Measurements from ENCODE around the gene DMP1. TPM values are rescaled to one million over a fixed set of nuclear protein-coding genes. Genes with fewer than 3 reads are reported as not detected.

Gene DMP1
- total and polyA plus RNA-seq, 2 of the 13 experiments (the other 11 are each of a cell fraction or from before 2014, with no cell fraction given), result not detected

DNA sequence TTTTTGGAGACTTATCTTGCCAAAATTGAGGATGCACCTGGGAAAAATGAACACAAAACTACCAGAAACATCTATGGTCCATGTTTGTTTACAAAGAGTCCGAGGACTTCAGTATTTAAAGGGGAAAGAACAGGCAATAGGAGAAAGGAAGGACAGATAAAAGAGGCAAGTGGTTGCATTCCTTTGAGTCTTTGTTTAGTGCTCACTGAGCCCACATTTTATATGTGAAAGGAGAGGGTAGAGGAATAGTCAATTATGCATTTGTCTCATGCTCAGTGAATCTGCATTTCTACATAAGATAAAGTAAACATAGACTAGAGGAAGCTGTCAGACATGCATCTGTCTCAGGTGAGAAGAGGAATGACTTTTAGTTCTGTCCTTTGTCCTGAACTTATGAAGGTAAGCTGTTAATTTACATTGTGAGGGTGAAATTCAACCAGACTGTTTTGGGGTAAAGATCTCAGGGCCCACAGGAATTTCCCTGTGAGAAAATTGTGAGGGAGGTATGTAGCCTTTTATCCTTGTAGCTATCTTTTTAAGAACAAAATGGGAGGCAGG lies 4.5 kb downstream of the DMP1 start:
- Histone ChIP-seq H3K36me3 (replicated peaks in 1 of 2; ENCODE audit: control insufficient read depth in 1 of 2, insufficient read depth in 2 of 2, low read length in 2 of 2) (no peaks in the 10 kb centered on the region), H3K27me3 (ENCODE audit: control insufficient read depth in 1 of 2, insufficient read depth in 2 of 2, low read length in 2 of 2) (0 out of 5 replicates have a peak, but pooled peaks cover 0 to under 1% of the 10 kb centered on the region in 2 experiments), H3K4me1 (ENCODE audit: insufficient read depth, low read length) (no peaks in the 10 kb centered on the region), H3K4me2 (ENCODE audit: low read depth, low read length) (no peak overlapping the region), H4K20me1 (ENCODE audit: insufficient read depth, low read length) (no peaks in the 10 kb centered on the region), H3K9me3 (ENCODE audit: low read length) (no peaks in the 10 kb centered on the region), H3K9ac (ENCODE audit: insufficient read depth, low read depth, low read length) (no peak overlapping the region), H3K4me3 (replicated peaks in 1 of 3; ENCODE audit: insufficient read depth in 1 of 3, low read depth in 2 of 3, low read length in 3 of 3) (no peak overlapping the region), H3K79me2 (ENCODE audit: insufficient read depth, low read length) (no peaks in the 10 kb centered on the region), H3K27ac (ENCODE audit: extremely low read length, insufficient read depth, low read length) (no peak overlapping the region), H2AFZ (ENCODE audit: low read length) (no peak overlapping the region)
- TF ChIP-seq SAFB2 (CRISPR knock-in tag; IDR thresholded peaks at IDR 0.05; ENCODE audit: borderline replicate concordance, low read depth), result no peak
- no peak for TF ChIP-seq KDM6A (CRISPR knock-in tag; IDR thresholded peaks at IDR 0.05; ENCODE audit: low read depth)
- no peak for TF ChIP-seq NCOA5 (CRISPR knock-in tag; IDR thresholded peaks at IDR 0.05)
- no peak for TF ChIP-seq ZNF501 (CRISPR knock-in tag; IDR thresholded peaks at IDR 0.05)
- no peak for TF ChIP-seq SMAD9 (CRISPR knock-in tag; IDR thresholded peaks at IDR 0.05)
- TF ChIP-seq ERF (CRISPR knock-in tag; IDR thresholded peaks at IDR 0.05), result no peak
- TF ChIP-seq KDM2A (CRISPR knock-in tag; IDR thresholded peaks at IDR 0.05; ENCODE audit: borderline replicate concordance, low read depth), result no peak
- TF ChIP-seq RARG (CRISPR knock-in tag; IDR thresholded peaks at IDR 0.05; ENCODE audit: low read depth), result no peak
- no peak for TF ChIP-seq ZBTB37 (CRISPR knock-in tag; IDR thresholded peaks at IDR 0.05)
- TF ChIP-seq ZKSCAN1 (IDR thresholded peaks at IDR 0.05; ENCODE audit: low read length), result no peak
- TF ChIP-seq SRSF9 (IDR thresholded peaks at IDR 0.05; ENCODE audit: borderline replicate concordance, insufficient read depth, low read depth, low read length, poor library complexity, severe bottlenecking), result no peak
- no peak for TF ChIP-seq MZF1 (CRISPR knock-in tag; IDR thresholded peaks at IDR 0.05; ENCODE audit: borderline replicate concordance)
- TF ChIP-seq ZNF367 (CRISPR knock-in tag; IDR thresholded peaks at IDR 0.05; ENCODE audit: borderline replicate concordance), result no peak
- no peak for TF ChIP-seq SMC3 (IDR thresholded peaks at IDR 0.05; ENCODE audit: low read length)
- TF ChIP-seq, protein P1, sequence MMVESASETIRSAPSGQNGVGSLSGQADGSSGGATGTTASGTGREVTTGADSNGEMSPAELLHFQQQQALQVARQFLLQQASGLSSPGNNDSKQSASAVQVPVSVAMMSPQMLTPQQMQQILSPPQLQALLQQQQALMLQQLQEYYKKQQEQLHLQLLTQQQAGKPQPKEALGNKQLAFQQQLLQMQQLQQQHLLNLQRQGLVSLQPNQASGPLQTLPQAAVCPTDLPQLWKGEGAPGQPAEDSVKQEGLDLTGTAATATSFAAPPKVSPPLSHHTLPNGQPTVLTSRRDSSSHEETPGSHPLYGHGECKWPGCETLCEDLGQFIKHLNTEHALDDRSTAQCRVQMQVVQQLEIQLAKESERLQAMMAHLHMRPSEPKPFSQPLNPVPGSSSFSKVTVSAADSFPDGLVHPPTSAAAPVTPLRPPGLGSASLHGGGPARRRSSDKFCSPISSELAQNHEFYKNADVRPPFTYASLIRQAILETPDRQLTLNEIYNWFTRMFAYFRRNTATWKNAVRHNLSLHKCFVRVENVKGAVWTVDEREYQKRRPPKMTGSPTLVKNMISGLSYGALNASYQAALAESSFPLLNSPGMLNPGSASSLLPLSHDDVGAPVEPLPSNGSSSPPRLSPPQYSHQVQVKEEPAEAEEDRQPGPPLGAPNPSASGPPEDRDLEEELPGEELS (CRISPR knock-in tag; IDR thresholded peaks at IDR 0.05), result no peak
- DNase-seq (ENCODE audit: low spot score) (no peak), ATAC-seq (no peak), FAIRE-seq (no peak)
- BruUV-seq (replicated peaks), result no TSS peak
- intact Hi-C loops (cut with micrococcal nuclease; ENCODE audit: unreplicated experiment) (no loop called here), in situ Hi-C loops (cut with HindIII; ENCODE audit: extremely low pct_ligation_motif_present, low pct_unique_long_range_greater_than_20kb) (no loop called here)
- CTCF ChIA-PET (ENCODE audit: low intra/inter-chr PET ratio, low total read pairs), result no interaction called here
- POLR2A ChIA-PET, result no interaction called here
- WGBS (ENCODE audit: low lambda C conversion rate), result 4% methylated on average over 1 of the region's 1 CpG
